Measurements from ENCODE around the gene CDKN2B-AS1.

DNA sequence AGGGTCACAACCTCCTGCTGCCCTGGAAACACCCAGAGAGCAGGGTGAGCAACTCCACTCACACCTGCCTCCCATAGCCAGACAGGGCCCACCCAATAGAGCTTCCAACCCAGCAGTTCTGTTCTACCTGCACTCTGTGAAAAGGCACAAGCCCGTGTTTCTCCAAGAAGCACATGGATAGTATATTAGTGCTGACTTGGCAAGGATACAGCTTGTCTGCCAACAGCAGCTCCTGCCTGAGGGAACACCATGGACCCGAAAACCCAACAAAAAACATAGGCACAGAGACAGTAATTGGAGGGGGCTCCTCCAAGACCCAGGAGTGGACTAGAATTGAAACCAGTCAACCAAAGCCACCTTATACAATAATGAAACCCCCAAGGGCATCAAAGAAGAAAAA lies 49.0 kb upstream of the CDKN2B-AS1 start:
- TF ChIP-seq, protein P1, sequence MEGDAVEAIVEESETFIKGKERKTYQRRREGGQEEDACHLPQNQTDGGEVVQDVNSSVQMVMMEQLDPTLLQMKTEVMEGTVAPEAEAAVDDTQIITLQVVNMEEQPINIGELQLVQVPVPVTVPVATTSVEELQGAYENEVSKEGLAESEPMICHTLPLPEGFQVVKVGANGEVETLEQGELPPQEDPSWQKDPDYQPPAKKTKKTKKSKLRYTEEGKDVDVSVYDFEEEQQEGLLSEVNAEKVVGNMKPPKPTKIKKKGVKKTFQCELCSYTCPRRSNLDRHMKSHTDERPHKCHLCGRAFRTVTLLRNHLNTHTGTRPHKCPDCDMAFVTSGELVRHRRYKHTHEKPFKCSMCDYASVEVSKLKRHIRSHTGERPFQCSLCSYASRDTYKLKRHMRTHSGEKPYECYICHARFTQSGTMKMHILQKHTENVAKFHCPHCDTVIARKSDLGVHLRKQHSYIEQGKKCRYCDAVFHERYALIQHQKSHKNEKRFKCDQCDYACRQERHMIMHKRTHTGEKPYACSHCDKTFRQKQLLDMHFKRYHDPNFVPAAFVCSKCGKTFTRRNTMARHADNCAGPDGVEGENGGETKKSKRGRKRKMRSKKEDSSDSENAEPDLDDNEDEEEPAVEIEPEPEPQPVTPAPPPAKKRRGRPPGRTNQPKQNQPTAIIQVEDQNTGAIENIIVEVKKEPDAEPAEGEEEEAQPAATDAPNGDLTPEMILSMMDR (IDR thresholded peaks at IDR 0.05): no peak
- no peak for TF ChIP-seq POLR2A (IDR thresholded peaks at IDR 0.05)
